ENCODE measurements around the gene VWA2.

Gene VWA2

DNA sequence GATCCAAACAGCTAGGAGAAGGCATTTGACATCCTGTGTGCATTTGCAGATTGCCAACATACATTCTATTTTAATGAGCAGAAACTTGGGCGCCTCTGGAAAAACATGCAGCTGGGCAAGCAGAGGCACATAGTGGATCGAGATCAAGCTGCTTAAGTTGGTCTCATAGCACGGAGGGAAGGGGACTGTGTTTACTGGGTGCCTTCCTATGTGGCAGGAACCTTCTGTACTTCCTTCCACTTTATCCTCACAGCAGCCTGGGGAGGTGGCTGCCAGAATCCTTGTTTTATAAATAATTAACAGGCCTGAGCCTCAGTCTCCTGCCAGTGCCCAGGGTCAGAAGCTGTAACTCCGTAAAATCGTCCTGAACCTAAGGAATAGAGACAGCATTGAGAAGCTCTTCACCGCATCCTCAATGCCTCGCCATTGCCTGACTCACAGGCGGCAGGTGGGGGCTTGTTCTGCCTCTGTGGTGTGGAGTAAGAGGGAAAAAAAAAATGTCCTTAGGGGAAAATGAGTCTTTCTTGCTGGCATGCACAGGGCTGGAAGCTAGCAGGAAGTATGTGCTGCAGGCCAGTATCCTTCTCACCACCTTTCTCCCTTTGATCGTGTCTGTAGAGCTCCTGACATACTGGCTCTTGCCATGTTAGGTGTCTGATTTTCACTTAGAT, 6.2 kb downstream of the VWA2 start:
- H3K27ac ChIP-seq = 0 out of 2 replicates have a peak overlapping the region, but pooled peaks have one; percentile 24
- TF ChIP-seq CTCF (IDR thresholded peaks at IDR 0.05) = no peak
- TF ChIP-seq ZFX (IDR thresholded peaks at IDR 0.05; ENCODE audit: borderline replicate concordance) = no peak

GRCh38 chr10:114246679-114247305, 7.7 kb downstream of the VWA2 start:
- no peak overlapping the region for H3K27ac ChIP-seq
- TF ChIP-seq ZFX (IDR thresholded peaks at IDR 0.05; ENCODE audit: borderline replicate concordance) (no peak), CTCF (IDR thresholded peaks at IDR 0.05) (no peak)

GRCh38 chr10:114250236-114250635, 11.2 kb downstream of the VWA2 start:
- no peak for TF ChIP-seq ZFX (IDR thresholded peaks at IDR 0.05; ENCODE audit: borderline replicate concordance)
- no peak for TF ChIP-seq CTCF (IDR thresholded peaks at IDR 0.05)
- no peak overlapping the region for H3K27ac ChIP-seq

- TF ChIP-seq CTCF (IDR thresholded peaks at IDR 0.05) = no peak
- TF ChIP-seq ZFX (IDR thresholded peaks at IDR 0.05; ENCODE audit: borderline replicate concordance) = no peak
- no peak overlapping the region for H3K27ac ChIP-seq
Observed at GRCh38 chr10:114250716-114251115, 11.7 kb downstream of the VWA2 start.

- no peak overlapping the region for H3K27ac ChIP-seq
- TF ChIP-seq ZFX (IDR thresholded peaks at IDR 0.05; ENCODE audit: borderline replicate concordance) = no peak
- no peak for TF ChIP-seq CTCF (IDR thresholded peaks at IDR 0.05)
Observed at GRCh38 chr10:114252092-114252491, 13.0 kb downstream of the VWA2 start.

GRCh38 chr10:114252883-114253282, 13.8 kb downstream of the VWA2 start:
- H3K27ac ChIP-seq = no peak overlapping the region
- no peak for TF ChIP-seq ZFX (IDR thresholded peaks at IDR 0.05; ENCODE audit: borderline replicate concordance)
- TF ChIP-seq CTCF (IDR thresholded peaks at IDR 0.05) = no peak

GRCh38 chr10:114255227-114255626, 16.2 kb downstream of the VWA2 start:
- TF ChIP-seq CTCF (IDR thresholded peaks at IDR 0.05) = no peak
- no peak for TF ChIP-seq ZFX (IDR thresholded peaks at IDR 0.05; ENCODE audit: borderline replicate concordance)

More at GRCh38 chr10:114255227-114255626, 16.2 kb downstream of the VWA2 start:
- no peak overlapping the region for H3K27ac ChIP-seq
